Type B pancreatic cell (in vitro differentiated cells): Measurements from ENCODE around the gene ERLIN1. TPM values are rescaled to one million over a fixed set of nuclear protein-coding genes. Genes with fewer than 3 reads are reported as not detected.

Source experiments
- DNase-seq: peaks from one replicate; pipeline ENCODE4 v3.0.0; 2021; ENCODE audit warnings: mixed read lengths; ENCODE audit not compliant: unreplicated experiment; ENCODE audit errors: extremely low spot score
- H3K27ac Mint-ChIP-seq: 2 replicates; pipeline ENCODE4 v1.8.0; 2021; ENCODE audit warnings: mild to moderate bottlenecking, mixed read lengths
- H3K27me3 Mint-ChIP-seq: 2 replicates; pipeline ENCODE4 v1.8.0; 2021; ENCODE audit warnings: mixed read lengths
- H3K36me3 Mint-ChIP-seq: 2 replicates; pipeline ENCODE4 v1.8.0; 2021; ENCODE audit warnings: mixed read lengths
- H3K4me1 Mint-ChIP-seq: one replicate; pipeline ENCODE4 v1.8.0; 2021; ENCODE audit warnings: mixed read lengths; ENCODE audit not compliant: unreplicated experiment
- H3K4me3 Mint-ChIP-seq: 2 replicates; pipeline ENCODE4 v1.8.0; 2021; ENCODE audit warnings: mild to moderate bottlenecking, mixed read lengths
- H3K9me3 Mint-ChIP-seq: 2 replicates; pipeline ENCODE4 v1.8.0; 2021; ENCODE audit warnings: mixed read lengths
- total RNA-seq: library from RNA; stranded (reverse); gene quantifications from 2 replicates; pipeline ENCODE4 v1.2.1, GENCODE V29; 2021; ENCODE audit warnings: low replicate concordance
- TF ChIP-seq, protein P1 (sequence below): fragments of 200-600 bp; sonication (generic); conservative IDR thresholded peaks from 2 replicates; pipeline ENCODE4 v1.5.0; 2021; ENCODE audit warnings: antibody characterized with exemption, mild to moderate bottlenecking

ERLIN1 gene
- total RNA-seq, 1 donor from 2014 or later: 37.1 TPM

DNA sequence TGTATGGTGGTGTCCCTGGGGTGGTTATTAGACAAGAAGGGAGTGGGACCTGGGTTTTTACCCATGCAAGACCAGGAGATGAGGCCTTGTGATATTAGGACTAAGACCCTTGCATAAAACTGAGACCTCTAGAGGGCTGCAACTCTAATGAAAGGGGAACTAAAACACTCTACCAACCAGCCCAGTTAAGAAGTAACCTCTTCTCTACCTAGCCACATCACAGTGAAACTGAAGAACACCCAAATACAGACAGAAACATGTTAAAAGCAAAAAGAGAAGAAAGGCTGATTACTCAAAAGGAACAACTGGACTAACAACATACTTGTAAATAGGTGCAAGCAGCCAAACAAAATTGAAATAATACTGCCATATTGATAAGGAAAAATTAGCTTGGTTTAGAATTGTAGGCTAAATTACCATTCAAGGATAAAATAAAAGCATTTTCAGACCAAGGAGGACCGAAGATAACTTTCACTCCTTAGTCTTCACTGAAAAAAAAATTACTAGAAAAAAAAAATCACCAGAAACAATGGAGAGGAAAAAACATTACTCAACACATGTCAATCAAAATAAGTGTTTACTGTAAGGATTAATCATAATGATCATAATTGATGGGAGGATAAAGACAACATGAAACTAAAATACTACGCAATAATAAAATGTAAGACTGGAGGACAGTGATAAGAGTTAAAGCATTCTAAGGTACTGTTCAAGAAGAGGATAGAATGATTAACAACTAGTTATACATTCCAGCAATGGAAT, 27.6 kb downstream of the ERLIN1 start:
- Mint-ChIP-seq H3K36me3 (peaks cover 38% of the 10 kb centered on the region), H3K4me1 (no peaks in the 10 kb centered on the region), H3K27me3 (no peaks in the 10 kb centered on the region), H3K4me3 (no peak overlapping the region), H3K27ac (no peak overlapping the region), H3K9me3 (no peaks in the 10 kb centered on the region)
- TF ChIP-seq, protein P1, sequence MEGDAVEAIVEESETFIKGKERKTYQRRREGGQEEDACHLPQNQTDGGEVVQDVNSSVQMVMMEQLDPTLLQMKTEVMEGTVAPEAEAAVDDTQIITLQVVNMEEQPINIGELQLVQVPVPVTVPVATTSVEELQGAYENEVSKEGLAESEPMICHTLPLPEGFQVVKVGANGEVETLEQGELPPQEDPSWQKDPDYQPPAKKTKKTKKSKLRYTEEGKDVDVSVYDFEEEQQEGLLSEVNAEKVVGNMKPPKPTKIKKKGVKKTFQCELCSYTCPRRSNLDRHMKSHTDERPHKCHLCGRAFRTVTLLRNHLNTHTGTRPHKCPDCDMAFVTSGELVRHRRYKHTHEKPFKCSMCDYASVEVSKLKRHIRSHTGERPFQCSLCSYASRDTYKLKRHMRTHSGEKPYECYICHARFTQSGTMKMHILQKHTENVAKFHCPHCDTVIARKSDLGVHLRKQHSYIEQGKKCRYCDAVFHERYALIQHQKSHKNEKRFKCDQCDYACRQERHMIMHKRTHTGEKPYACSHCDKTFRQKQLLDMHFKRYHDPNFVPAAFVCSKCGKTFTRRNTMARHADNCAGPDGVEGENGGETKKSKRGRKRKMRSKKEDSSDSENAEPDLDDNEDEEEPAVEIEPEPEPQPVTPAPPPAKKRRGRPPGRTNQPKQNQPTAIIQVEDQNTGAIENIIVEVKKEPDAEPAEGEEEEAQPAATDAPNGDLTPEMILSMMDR: no peak
- DNase-seq: no peak

DNA sequence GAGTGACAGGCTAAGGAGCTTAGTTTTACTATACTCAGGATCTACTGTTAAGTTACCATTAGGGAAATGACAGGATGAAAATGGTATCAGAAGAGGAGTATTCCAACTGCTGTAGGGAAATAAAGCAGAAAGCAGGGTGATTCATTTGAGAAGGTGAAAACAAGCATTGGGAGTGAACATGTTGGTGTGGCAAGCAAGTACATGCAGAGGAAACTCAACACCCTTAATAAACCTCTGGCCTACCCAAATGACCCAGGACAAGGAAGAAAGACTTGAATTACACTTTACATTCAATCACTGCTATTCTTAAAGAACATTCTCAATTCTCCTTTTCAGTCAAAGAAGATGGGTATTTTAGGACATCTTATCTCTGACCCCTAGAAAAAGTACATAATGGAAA, 28.7 kb downstream of the ERLIN1 start:
- DNase-seq: no peak
- TF ChIP-seq, protein P1: no peak
- no peaks in the 10 kb centered on the region for H3K9me3 Mint-ChIP-seq
- H3K27me3 Mint-ChIP-seq: no peaks in the 10 kb centered on the region
- no peaks in the 10 kb centered on the region for H3K4me1 Mint-ChIP-seq
- H3K36me3 Mint-ChIP-seq: peaks cover 37% of the 10 kb centered on the region
- no peak overlapping the region for H3K4me3 Mint-ChIP-seq
- H3K27ac Mint-ChIP-seq: no peak overlapping the region

DNA sequence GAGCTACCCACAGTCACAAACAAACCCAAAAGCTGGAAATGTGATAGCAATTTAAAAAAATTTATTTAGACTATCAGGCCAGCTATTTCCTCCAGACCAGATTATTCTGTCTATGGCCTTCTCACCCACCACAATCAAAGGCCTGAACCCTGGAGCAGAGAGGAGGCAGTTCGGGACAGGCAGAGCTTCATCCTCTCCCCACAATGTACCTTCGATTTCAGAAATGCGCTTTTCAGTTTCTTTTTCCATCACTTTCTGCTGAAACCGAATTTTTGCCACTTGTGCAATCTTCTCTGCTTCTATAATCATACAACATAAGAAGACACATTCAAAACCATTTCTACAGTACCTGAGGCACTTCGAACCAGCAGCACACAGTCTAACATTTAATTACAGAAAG, 29.9 kb downstream of the ERLIN1 start:
- no peak overlapping the region for H3K27ac Mint-ChIP-seq
- DNase-seq: no peak
- no peaks in the 10 kb centered on the region for H3K9me3 Mint-ChIP-seq
- H3K36me3 Mint-ChIP-seq: peaks cover 33% of the 10 kb centered on the region
- H3K27me3 Mint-ChIP-seq: no peaks in the 10 kb centered on the region
- no peaks in the 10 kb centered on the region for H3K4me1 Mint-ChIP-seq
- TF ChIP-seq, protein P1: no peak
- H3K4me3 Mint-ChIP-seq: no peak overlapping the region

DNA sequence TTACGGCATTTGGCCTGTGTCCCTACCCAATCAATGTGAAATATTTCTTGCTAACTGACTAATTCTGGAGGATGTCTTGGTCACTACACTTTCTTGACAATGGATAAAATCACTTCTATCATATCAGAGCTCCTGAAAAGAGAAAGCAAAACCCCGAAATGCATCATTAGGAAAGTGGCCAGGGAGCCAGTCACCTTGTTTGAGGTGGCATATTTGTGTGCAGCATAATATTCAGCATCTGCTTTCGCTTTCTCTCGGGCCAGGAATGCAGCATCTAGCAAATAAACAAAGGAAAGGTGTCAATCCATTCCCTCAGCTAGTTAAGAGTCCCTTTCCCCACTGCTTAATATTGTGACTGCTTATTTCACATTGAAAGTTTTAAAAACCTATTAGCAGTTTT, 31.2 kb downstream of the ERLIN1 start:
- no peaks in the 10 kb centered on the region for H3K9me3 Mint-ChIP-seq
- H3K4me1 Mint-ChIP-seq: no peaks in the 10 kb centered on the region
- TF ChIP-seq, protein P1: no peak
- peaks cover 29% of the 10 kb centered on the region for H3K36me3 Mint-ChIP-seq
- H3K27me3 Mint-ChIP-seq: no peaks in the 10 kb centered on the region
- H3K27ac Mint-ChIP-seq: no peak overlapping the region
- no peak for DNase-seq
- no peak overlapping the region for H3K4me3 Mint-ChIP-seq

DNA sequence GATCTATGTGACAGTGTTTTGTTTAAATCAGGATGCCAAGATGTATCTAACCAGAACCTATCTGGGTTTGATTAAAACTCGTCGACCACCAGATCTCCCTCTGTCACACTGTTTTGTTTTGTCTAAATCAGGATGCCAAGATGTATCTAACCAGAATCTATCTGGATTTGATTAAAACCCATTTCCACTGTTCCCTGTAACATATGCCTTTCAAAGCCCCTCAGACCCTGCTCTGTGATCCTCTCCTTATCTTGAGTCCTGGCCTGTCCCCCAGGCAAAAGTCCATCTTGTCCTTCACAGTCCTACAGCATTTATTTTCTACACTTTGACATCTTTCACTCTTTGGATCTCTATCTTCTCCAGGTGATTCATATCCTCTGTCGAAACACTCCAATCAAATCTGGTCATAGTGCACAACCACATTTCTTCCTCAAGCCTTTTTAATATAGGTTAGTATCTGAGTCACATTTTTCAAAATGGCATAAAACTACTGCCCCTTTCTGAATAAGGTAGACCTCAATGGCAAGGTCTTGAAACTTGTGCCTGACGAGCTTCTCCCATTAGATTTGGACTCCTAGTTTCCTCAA, 32.5 kb downstream of the ERLIN1 start:
- Mint-ChIP-seq H3K4me3 (no peak overlapping the region), H3K27ac (no peak overlapping the region), H3K4me1 (no peaks in the 10 kb centered on the region), H3K27me3 (no peaks in the 10 kb centered on the region), H3K9me3 (no peaks in the 10 kb centered on the region), H3K36me3 (peaks cover 20% of the 10 kb centered on the region)
- DNase-seq: no peak
- TF ChIP-seq, protein P1: no peak
